Stromal cell of bone marrow (primary cell): Measurements from ENCODE around the gene NSF.

Source experiments
- DNase-seq: peaks from one replicate; pipeline ENCODE4 v3.0.0-alpha.2; 2012; ENCODE audit warnings: low read depth

NSF gene

GRCh38 chr17:46800573-46800972 lies 210.1 kb downstream of the NSF start:
- no peak for DNase-seq

GRCh38 chr17:46802800-46803199 lies 212.3 kb downstream of the NSF start:
- no peak for DNase-seq

GRCh38 chr17:46803544-46803943 lies 213.1 kb downstream of the NSF start:
- no peak for DNase-seq

GRCh38 chr17:46805771-46806170 lies 215.3 kb downstream of the NSF start:
- DNase-seq, result no peak
